SKM-1 treated with dmso at 0.1 percent for 144 hours (cell line): ENCODE results near the gene NID1.

ENCODE experiments used
- DNase-seq: peaks from one replicate; lab custom pipeline; 2025; ENCODE audit not compliant: unreplicated experiment; lab: John Stamatoyannopoulos, UW

The NID1 gene, protein sequence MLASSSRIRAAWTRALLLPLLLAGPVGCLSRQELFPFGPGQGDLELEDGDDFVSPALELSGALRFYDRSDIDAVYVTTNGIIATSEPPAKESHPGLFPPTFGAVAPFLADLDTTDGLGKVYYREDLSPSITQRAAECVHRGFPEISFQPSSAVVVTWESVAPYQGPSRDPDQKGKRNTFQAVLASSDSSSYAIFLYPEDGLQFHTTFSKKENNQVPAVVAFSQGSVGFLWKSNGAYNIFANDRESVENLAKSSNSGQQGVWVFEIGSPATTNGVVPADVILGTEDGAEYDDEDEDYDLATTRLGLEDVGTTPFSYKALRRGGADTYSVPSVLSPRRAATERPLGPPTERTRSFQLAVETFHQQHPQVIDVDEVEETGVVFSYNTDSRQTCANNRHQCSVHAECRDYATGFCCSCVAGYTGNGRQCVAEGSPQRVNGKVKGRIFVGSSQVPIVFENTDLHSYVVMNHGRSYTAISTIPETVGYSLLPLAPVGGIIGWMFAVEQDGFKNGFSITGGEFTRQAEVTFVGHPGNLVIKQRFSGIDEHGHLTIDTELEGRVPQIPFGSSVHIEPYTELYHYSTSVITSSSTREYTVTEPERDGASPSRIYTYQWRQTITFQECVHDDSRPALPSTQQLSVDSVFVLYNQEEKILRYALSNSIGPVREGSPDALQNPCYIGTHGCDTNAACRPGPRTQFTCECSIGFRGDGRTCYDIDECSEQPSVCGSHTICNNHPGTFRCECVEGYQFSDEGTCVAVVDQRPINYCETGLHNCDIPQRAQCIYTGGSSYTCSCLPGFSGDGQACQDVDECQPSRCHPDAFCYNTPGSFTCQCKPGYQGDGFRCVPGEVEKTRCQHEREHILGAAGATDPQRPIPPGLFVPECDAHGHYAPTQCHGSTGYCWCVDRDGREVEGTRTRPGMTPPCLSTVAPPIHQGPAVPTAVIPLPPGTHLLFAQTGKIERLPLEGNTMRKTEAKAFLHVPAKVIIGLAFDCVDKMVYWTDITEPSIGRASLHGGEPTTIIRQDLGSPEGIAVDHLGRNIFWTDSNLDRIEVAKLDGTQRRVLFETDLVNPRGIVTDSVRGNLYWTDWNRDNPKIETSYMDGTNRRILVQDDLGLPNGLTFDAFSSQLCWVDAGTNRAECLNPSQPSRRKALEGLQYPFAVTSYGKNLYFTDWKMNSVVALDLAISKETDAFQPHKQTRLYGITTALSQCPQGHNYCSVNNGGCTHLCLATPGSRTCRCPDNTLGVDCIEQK

DNA sequence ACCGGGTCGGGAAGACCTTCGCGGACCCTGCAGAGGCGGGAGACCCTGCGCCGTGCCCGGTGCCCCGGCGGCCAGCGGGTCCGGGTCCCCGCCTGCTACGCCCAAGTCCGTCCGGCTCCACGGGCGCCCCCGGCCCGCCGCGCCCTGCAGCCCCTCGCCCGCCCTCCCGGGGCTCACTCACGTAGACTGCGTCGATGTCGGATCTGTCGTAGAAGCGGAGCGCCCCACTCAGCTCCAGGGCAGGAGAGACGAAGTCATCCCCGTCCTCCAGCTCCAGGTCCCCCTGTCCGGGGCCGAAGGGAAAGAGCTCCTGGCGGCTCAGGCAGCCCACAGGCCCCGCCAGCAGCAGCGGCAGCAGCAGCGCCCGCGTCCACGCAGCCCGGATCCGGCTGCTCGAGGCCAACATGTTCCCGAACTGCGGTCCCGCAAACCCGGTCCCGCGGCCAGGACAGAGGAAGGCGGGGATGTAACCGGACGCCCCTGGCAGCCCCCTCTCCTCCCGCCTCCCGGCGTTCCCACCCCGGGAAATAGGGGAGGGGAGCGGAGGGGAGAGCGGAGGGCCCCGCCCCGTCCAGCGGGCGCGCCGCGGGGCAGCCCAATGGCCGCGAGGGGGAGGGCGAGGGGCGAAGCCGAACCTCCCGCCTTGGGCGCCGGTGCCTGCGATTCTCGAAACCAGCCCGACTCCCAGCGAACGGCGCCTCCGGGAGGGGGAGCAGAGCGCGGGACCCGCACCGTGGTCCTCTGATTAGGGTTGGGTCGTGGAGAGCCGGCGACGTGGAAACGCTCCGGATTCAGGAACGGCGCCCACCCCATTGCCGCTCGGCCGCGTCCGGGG is at the start of gene NID1:
TSS of gene NID1 (minus strand) at position 417 of the 835 bp plus-strand sequence. CDS start at position 406, 11 bp downstream.
- DNase-seq = peak; percentile 59

DNA sequence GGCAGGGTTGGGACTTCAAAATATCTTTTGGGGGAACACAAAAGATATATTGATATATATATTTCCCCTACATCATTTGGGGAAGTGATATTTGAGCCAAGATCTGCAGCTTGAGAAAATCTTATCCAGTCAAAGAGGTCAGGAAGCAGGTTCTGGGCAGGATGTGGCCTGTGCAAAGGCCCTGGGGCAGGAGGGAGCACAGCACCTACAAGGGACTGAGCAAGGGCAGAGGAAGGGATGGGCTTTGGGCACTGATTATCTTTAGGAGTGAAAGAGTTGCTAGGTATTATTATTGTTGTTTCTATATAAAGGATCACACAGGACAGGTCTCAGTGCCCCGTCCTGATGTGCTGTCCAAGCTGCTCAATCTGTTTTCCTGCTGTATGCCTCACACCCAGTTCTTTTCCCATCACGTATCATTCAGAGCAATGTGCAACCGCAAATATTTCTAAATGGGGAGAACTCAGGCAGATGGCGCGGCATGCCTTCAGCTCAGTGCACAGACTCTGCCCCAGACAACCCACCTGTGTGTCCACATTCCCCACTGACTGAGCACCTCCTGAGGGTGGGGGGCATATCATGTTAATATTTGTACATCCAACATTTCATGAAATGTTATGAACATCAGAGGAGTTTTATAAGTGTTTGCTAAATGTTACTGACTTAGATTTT is 49.3 kb upstream of the NID1 start:
- no peak for DNase-seq

DNA sequence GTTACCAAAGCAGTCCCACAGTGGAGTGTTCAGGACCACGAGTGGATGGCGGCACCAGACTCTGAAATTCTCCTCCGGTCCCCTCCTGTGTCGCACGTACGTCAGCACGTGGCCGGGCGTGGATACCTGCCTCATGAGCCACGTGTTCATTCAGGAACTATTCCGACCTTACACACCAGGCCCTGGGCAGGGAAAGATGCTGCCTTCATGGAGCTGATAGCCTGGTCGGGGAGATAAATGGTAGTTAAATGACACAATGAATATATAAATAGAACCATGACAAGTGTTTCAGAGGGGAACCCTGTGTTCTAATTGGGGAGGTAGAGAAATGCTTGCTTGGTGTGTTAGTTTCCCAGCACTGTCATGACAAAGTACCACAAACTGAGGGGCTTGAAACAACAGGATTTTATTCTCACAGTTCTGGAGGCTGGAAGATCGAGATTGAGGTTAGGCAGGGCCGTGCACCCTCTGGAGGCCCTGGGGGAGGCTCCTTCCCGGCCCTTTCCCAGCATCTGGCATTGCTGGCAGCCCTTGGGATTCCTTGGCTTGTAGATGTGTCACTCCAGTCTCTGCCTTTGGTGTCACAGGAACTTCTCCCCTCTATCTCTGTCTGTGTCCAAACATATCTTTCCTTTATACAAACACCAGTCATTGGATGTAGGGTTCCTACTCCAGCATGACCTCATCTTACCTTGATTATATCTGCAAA is 48.6 kb upstream of the NID1 start:
- DNase-seq = no peak

DNA sequence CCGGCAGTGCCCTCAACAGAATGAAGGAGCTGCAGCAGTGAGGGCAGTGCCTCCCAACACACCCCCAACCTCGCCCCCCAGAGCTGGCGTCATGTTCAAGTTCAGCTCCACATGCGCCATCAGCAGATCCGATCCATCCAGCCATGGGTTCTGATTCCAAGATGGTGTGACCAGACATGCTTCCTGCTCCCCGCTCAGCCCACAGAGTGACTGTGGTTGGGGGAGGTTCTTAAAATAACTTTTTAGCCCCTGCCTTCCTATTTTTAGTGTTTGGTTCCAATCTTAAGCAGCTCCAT is 47.4 kb upstream of the NID1 start:
- no peak for DNase-seq

DNA sequence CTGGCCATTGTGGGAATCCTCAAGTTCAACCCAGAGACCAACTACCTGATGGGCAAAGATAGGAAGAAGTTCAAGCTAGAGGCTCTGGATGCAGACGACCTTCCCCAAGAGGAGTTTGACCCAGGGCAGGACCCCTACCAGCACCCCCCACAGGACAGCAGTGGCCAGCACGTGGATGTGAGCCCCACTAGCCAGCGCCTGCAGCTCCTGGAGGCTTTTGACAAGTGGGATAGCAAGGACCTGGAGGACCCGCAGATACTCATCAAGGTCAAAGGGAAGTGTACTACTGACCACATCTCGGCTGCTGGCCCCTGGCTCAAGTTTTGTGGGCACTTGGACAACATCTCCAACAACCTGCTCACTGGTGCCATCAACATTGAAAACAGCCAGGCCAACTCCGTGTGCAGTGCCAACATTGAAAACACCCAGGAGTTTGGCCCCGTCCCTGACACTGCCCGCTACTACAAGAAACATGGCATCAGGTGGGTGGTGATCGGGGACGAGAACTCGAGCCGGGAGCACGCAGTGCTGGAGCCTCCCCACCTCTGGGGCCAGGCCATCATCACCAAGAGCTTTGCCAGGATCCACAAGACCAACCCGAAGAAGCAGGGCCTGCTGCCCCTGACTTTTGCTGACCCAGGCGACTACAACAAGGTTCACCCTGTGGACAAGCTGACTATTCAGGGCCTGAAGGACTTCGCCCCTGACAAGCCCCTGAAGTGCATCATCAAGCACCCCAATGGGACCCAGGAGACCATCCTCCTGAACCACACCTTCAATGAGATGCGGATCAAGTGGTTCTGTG is 46.8 kb upstream of the NID1 start:
- no peak for DNase-seq

DNA sequence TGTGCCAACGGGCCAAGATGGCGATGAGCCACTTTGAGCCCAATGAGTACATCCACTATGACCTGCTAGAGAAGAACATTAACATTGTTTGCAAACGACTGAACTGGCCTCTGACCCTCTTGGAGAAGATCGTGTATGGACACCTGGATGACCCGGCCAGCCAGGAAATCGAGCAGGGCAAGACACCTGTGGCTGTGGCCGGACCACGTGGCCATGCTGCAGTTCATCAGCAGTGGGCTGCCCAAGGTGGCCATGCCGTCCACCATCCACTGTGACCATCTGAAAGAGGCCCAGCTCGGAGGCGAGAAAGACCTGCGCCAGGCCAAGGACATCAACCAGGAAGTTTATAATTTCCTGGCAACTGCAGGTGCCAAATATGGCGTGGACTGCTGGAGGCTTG is 45.2 kb upstream of the NID1 start:
- no peak for DNase-seq

DNA sequence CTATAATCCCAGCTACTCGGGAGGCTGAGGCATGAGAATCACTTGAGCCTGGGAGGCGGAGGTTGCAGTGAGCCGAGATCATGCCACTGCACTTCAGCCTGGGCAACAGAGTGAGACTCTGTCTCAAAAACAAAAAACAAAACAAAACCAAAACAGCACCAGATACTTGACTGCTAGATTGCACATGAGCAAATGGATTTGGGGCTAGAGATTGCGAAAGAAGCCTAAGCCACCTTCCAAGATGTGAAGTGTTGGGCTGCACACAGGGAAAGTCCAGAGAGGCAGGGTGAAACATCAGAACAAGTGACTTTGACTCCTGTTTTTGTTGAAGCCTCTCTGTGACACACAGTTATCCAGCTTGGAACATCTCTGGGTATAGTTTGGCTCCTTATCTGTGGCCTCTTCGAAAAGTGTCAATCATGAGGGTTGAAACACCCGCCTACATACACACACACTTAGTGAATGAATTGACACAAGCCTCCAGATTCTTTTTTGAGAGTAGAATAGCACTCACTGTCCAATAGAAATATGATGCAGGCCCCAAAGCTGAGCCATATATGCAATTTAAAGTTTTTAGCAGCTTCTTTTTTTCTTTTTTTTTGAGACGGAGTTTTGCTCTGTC is 43.2 kb upstream of the NID1 start:
- no peak for DNase-seq

DNA sequence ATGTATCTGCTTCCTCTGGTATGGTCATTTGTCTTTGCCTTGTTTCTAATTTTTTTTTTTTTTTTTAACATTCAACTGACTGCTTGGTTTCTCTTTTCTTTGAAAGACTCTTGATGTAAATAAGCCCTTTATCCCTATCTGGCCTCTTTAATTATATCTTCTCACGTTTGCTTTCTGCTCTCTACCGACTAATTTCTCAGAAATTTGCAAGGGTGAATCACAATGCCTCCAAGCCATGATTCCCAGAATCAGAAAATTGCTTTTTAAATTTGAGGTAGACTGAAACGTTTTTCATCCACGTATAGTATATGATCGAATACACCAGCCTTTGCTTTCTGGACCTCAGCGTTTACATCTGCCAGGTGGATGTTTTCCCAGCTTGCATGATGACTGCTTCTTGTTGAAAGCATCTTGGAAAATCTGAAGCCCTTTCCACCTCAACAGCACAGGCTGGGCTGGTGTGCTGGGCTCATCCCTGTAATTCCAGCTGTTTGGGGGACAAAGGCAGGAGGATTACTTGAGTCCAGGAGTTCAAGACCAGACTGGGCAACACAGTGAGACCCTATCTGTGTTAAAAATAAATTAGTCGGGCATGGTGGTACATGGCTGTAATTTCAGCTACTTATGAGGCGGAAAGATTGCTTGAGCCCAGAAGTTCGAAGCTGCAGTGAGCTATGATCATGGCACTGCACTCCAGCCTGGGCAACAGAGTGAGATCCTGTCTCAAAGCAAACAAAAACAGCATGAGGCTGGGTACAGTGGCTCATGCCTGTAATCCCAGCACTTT is 42.4 kb upstream of the NID1 start:
- DNase-seq = no peak

DNA sequence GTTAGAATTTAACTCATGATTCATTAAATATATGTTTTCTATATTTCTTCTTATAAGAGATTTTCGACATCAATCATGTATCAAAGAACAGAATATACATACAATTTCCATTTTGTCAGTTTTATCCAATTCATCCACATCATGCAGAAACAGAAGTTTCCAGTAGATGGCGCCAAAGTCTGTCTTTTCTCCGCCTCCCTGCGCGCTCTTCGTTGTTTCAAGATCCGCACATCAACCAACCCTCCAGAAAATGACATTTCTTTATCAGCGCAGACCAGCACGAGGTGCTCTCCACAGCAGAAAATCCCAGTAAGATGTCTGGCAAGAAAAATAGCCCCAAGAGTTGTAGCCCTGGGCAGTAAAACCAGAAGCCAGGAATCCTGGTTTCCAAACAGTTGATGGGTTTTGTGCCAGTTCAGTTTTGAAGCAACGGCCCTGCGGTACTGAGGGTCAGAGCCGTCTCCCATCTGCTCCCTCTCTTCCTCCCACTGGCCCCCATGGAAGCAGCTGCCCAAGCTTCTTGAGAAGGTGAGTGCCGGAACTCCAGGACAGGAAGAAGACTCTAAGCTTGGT is 38.8 kb upstream of the NID1 start:
- DNase-seq = peak; percentile 53

DNA sequence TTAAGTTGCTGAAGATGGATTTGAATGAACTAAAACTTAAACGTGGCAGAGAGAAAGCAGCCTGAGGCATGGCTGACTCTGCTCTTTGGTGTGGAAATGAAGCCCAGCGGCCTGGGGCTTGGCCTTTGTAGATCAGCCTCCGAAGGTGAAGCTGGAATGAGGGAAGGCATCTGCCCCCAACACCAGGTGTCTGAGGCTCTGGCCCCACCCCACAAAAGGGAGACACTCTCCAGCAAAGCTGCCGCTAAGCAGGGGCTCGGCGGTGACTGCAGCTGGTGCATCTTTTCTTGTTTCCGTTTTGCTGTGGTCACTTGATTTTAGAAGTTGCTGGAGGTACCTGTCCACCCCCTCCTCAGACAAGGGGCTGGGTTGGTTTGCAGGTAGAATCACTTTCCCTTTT is 38.2 kb upstream of the NID1 start:
- DNase-seq = no peak

DNA sequence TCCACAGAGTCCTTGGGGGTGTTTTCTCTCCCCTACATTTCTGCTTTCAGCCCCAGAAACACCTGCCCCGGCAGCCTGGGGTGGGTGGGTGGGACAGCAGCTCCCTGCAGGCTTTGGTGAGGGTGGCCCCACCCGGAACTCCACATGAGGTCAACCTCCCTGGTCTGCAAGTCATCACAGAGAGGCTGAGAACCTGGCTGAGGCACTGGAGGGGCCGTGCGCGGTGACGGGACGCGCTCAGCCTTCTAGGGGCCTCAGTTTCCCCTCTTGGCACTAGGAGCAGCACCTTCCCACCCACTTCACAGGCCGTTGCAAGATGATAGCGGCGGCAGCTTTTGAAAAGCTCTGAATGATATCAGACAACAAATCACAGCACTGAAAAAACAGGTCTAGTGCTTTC is 37.7 kb upstream of the NID1 start:
- no peak for DNase-seq

DNA sequence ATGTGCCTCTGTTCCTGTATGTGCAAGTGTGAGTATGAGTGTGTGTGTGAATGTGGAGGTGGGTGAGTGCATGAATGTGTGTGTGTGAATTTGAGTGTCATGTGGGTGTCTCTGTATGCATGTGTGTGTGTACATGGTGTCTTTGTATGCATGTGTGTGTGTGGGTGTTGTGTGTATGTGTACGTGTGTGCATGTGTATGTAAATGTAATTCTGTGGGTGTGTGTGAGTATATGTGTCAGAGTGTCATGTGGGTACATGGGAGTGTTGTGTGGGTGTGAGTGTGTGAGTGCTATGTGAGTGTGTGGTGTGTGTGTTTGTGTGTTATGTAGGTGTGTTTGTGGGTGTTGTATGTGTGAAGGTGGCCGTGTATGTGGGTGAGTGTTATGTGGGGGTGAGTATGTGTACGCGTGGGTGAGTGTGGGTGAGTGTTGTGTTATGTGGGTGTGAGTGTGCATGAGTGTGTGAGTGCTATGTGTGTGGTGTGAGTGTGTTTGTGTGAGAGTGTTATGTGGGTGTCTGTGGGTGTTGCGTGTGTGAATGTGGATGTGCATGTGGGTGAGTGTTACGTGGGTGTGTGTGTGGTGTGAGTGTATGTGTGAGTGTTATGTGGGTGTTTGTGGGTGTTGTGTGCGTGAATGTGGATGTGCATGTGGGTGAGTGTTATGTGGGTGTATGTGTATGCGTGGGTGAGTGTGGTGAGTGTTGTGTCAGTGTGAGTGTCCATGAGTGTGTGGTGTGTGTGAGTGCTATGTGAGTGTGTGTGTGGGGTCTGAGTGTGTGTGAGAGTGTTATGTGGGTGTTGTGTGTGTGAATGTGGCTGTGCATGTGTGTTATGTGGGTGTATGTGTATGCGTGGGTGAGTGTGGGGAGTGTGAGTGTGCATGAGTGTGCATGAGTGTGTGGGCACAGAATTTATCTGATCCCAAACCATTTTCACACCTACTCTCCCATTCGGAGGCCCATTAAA is 36.6 kb upstream of the NID1 start:
- DNase-seq = no peak

DNA sequence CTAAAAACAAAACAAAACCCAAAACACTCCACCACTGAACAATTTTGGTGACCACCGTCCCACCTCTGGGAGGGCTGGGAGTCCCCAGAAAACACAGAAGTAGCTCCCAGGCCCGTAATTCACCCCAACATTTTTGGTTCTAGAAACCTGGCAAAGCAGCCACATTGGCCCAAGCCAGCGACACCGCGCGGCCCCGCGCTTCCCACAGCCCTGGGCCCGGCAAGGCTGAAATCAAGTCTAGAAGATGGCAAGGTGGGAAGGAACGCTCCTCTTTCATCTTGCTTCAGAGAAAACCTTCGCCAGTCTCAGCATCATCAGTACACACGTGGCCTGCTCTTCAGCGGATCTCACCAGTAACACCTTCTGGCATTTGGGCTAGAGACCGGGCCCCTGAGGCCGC is 35.9 kb upstream of the NID1 start:
- DNase-seq = no peak

DNA sequence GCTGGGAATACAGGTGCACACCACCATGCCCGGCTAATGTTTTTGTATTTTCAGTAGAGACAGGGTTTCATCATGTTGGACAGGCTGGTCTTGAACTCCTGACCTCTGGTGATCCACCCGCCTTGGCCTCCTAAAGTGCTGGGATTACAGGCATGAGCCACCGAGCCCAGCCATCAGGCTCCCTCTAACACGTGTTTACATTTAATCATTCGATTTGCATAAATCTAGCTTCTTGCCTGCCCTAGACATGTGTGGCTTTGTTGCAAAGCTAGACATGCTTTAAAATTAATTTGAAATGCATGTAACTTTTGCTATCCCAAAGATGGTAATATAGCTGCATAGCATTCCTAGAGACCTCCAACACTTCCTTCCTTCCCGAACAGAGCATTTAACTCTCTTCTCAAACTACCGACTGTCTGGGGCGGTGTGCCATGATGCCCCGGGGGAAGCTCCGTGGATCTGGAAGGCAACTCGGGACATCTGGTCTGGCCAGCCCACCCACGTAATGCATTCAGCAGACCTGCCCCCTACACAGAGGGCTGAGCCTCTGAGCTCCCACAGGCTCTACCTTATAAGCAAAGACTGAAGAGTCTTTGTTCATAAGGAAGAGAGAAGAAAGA is 34.6 kb upstream of the NID1 start:
- DNase-seq = no peak

DNA sequence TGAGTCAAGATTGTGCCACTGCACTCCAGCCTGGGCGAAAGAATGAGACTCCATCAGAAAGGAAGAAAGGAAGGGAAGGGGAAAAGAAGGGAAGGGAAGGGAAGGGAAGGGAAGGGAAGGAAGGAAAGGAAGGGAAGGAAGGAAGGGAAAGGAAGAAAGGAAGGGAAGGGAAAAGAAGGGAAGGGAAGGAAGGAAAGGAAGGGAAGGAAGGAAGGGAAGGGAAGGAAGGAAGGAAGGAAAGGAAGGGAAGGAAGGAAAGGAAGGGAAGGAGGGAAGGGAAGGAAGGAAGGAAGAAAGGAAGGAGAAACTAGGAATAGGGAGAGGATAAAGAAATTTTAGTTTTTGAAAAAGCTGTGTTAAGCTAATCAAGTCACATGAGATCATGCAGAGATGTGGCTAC is 33.4 kb upstream of the NID1 start:
- DNase-seq = no peak
